ENCODE results near the gene ITSN2. TPM values are rescaled to one million over a fixed set of nuclear protein-coding genes. Genes with fewer than 3 reads are reported as not detected.
"Not testable (repeated sequence)": the region's sequence is repeated elsewhere in the genome, so short reads cannot be mapped to it uniquely, and the experiment has no call there.

The ITSN2 gene
- 49.6 TPM for total RNA-seq

DNA sequence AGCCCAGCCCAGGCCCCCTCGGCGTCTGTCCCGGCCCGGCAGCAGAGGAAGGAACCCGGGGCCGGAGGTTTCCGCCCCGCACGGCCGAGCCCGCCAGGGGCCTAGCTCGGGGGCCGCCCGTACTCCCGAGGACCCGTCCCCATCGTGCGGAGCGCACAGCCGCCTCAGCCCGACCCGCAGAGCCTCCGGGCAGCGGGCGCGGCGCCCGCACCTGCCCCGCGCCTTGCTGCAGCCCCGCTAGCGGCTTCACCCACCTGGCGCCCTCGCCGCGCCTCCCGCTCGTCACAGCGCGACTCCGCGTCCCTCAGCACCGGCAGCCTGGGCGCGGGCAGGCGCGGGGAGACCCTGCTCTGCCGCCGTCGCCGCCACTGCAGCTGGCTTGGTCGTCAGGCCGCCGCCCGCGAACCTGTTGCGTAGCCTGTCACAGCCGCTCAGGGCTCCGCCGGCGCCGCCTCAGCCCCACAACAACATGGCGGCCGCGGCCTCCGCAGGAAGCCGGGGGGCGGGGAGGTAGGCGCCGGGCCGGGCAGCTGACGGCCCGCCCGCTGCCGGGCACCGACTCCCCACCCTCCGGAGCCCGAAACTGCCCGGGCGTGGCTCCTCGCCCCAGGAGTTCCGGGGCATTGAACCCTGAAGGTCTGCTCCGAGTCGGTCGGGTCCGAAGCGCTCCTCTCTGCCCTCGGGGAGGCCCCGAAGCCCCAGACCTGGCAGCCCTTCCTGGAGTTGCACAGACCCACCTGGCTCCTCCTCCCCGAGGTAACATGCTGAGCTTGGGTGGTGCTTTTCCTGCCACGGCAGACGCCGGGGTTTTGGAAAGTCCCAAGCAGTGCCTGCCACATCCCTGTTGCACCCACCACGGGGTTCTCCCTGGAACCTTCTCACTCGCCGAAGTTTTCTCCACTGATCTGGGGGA is at the start of gene ITSN2:
Gene ITSN2, minus strand, starts transcription at position 487 of the 913 bp plus-strand sequence. CDS start 32,454 bp downstream, outside the sequence.
- DNase-seq (ENCODE audit: low spot score): peak; percentile 72

GRCh38 chr2:24409171-24409570 is 48.8 kb upstream of the ITSN2 start:
- DNase-seq (ENCODE audit: low spot score): no peak

DNA sequence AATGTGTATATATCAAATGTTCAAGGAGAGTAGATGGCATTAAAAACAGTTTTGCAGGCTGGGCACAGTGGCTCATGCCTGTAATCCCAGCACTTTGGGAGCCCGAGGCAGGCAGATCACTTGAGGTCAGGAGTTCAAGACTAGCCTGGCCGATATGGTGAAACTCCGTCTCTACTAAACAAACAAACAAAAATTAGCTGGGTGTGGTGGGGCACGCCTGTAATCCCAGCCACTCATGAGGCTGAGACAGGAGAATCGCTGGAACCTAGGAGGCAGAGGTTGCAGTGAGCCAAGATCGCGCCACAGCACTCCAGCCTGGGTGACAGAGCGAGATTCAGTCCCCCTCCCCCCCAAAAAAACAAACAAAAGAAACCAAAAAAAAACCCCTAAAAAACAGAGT is 48.4 kb upstream of the ITSN2 start:
- not testable (repeated sequence) for DNase-seq (ENCODE audit: low spot score)

DNA sequence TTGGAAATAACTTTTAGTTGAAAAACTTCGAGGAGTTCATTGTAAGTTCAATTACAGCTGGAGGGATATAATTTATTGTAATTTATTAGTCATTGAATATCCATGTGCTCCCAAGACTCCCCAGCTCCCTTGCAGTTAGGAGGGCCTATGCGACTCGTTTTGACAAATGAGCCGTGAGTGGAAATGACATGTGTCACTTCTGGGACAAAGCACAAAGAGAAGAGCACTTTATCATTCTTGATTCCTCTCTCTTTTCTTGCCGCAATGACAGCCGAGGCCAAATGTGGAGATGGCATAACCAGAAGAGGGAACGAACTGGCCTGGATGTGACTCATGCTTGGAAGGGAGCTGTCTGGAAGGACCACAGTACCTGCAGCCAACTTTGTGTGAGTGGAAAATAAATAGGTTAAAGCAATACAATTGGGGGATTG is 44.2 kb upstream of the ITSN2 start:
- no peak for DNase-seq (ENCODE audit: low spot score)

- no peak for DNase-seq (ENCODE audit: low spot score)
These were observed 43.5 kb upstream of the ITSN2 start for GRCh38 chr2:24403832-24404212.

GRCh38 chr2:24403168-24403831 is 43.0 kb upstream of the ITSN2 start:
- no peak for DNase-seq (ENCODE audit: low spot score)

GRCh38 chr2:24402242-24403097 is 42.1 kb upstream of the ITSN2 start:
- DNase-seq (ENCODE audit: low spot score): no peak

DNA sequence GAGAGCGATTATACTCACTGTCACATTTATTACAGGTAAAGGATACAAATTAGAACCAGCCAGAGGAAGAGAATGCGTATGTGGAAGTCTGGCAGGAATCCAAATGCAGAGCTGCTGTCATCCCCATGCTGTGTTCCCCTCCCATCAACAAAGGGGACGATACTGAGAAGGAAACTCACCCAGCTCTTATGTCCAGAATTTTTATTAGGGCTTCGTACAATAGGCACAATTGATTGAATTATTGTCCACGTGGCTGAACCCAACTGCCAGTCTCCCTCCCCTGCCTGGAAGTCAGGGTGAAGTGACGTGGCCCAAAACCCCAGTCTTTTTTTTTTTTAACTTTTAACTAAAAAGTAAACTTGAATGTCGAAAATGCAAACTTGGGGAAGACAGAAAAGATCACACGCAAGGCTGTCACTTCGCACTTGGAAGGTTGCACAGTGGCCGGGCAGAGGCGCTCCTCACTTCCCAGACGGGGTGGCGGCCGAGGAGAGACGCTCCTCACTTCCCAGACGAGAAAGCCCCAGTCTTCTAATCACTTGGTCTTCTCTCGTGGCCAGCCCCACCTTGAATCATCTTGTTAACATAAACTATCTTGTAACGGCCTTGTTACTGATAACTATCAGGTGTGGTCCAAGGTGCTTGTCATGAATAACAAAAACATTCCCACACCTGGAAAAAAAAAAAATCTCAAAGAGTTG is 40.0 kb upstream of the ITSN2 start:
- no peak for DNase-seq (ENCODE audit: low spot score)

- DNase-seq (ENCODE audit: low spot score): no peak
These were observed 39.3 kb upstream of the ITSN2 start for GRCh38 chr2:24399434-24400206.

GRCh38 chr2:24394998-24395397 is 34.7 kb upstream of the ITSN2 start:
- DNase-seq (ENCODE audit: low spot score): no peak

- DNase-seq (ENCODE audit: low spot score): no peak
These were observed 32.3 kb upstream of the ITSN2 start for GRCh38 chr2:24392542-24393059.

DNA sequence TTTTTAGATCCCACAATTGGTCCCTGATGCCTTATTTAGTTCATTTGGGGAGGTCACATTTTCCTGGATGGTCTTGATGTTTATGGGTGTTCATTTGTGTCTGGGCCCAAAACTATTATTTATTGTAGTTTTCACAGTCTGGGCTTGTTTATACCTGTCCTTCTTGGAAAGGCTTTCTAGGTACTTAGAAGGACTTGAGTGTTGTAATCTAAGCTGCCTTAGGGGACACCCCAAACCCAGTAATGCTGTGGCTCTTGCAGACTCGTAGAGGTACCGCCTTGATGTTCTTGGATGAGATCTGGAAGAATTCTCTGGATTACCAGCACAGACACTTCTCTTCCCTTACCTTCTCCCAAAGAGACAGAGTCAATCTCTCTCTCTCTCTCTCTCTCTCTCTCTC is 25.0 kb upstream of the ITSN2 start:
- DNase-seq (ENCODE audit: low spot score): no peak

GRCh38 chr2:24382363-24383073 is 22.2 kb upstream of the ITSN2 start:
- peak; percentile 62 for DNase-seq (ENCODE audit: low spot score)

GRCh38 chr2:24380820-24381219 is 20.5 kb upstream of the ITSN2 start:
- no peak for DNase-seq (ENCODE audit: low spot score)

DNA sequence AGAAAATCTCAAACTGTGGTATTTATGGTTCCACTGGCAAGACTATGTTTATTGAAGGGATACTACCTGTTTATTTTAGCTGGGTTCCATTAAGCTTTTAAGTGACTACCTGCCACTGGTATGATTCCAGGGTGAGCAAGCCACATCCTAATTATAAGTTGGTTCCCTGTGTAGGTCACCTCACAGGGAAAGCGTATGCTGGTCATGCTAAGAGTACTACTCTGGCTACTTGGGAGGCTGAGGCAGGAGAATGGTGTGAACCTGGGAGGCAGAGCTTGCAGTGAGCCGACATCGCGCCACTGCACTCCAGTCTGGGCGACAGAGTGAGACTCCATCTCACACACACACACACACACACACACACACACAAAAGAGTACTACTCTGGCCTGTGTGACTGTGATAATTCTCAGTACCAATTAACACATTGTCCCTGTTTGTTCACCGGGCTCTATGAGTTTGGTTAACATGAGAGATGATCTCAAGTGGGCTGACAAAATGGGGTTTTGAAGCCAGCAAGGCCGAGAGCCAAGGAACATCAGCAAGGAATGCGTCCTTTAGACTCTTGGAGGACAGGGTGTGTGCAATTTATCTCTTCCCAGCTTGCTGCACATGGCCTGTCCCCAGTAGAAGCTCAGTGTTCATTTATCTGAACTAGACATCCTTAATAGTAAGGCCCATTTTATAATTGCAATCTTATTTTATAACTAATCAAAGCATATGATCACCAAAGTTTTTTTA is 15.2 kb upstream of the ITSN2 start:
- DNase-seq (ENCODE audit: low spot score): no peak

DNA sequence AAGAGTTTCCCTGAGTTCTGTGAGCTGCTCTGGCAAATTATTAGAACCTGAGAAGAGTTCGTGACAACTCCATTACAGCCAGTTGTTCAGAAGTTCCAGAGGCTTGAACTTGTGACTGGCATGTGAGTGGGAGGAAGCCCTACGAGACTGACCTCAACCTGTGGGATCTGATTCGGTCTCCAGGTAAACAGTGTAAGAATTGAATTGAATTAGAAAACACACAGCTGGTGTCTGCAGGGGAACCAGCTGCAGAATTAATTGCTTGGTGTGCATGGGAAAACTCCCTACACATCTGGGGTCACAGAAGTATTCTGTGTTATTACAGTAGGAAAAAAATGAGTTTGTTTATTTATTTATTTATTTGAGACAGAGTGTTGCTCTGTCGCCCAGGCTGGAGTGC is 14.0 kb upstream of the ITSN2 start:
- DNase-seq (ENCODE audit: low spot score): no peak

DNA sequence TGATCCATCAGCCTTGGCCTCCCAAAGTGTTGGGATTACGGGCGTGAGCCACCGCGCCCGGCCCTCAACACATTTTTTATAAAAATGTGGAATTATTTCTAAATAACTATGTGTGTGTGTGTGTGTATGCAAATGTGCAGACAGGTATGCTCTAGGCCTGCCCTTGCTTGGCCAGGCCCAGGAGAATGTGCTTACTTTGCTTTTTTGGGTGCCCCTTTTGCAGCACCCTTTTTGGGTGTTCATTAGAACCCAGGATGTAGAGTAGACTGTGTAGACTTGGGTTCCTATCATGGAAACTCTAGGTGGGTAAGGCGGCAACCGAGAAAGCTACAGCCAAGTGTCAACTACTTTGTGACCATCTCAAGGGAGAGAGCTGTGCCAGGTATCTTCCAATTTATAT is 11.7 kb upstream of the ITSN2 start:
- DNase-seq (ENCODE audit: low spot score): no peak

GRCh38 chr2:24365826-24366225 is 5.5 kb upstream of the ITSN2 start:
- no peak for DNase-seq (ENCODE audit: low spot score)

DNA sequence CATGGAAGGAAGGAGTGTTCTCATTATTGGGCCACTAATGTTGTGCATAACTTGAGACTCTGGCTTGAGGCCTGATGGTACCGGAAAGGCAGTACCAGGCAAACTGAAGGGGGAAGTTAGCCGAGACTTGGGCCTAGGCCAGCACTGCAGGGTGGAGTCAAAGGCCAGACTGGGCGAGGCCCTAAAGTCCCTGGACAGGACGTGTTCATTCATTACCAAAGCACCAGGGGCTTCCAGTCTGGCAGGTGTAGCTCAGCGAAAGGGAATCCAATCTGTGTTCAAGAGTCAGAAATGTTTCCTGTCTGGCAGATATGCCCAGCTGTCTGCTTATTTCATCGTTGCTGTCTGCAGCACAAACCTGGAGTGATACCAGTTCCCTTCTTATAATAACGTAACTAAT is 4.7 kb upstream of the ITSN2 start:
- DNase-seq (ENCODE audit: low spot score): peak; percentile 82
